Measurements from ENCODE around the gene TMEM86B.
"Not testable (repeated sequence)": the region's sequence is repeated elsewhere in the genome, so short reads cannot be mapped to it uniquely, and the experiment has no call there.

TMEM86B gene

DNA sequence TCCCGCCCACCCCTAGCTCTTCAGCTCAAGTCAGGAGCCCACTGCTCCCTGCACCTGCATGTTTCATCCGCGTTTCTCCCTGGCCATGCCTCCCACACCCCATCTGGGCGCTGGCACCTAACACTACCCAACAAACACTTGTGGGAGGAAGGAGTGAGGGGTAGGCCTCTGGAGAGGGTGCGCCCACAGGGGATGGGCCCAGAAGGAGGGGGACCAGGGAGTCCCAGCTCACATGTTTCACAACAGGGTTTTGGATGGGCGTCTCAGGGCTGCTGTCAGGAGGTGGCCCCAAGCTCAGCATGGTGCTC is 12.1 kb upstream of the TMEM86B start:
- DNase-seq, result no peak

DNA sequence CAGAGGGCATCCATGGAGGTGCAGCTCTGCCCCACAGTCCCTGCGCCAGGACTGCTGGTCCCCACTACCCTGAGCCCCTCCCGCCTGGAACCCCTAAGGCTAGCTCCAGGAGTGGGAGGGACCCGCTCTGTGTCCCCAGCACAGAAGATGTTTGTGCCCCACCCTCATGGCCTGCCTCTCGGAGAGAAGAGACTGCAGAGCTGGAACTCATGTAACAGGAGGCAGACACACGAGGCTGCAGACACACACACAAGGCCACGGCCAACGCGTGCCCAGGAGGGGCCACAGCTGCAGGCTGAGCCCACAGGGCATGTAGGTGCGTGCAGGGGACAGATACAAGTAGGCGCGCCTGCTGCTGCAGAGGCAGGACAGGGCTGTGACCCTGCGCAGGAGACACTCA is 10.4 kb upstream of the TMEM86B start:
- DNase-seq, result no peak

DNA sequence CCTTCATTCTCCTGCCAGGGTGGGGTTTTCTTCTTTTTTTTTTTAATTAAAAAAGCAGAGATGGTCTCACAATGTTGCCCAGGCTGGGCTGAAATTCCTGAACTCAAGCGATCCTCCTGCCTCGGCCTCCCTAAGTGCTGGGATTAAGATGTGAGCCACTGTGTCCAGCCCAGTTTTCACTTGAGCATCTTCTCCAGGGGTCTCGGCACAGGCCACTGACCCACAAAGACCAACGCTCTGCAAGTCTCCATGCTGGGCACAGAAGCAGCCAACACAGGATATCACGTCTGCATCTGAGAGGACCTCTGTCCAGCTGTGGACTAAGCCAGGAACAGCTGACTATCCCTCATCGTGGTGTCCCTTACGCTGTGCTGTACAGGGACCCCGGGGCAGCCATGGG is 9.5 kb upstream of the TMEM86B start:
- no peak for DNase-seq

GRCh38 chr19:55232986-55233385 is 4.4 kb upstream of the TMEM86B start:
- DNase-seq, result no peak

GRCh38 chr19:55232286-55232602 is 3.7 kb upstream of the TMEM86B start:
- DNase-seq, result no peak

DNA sequence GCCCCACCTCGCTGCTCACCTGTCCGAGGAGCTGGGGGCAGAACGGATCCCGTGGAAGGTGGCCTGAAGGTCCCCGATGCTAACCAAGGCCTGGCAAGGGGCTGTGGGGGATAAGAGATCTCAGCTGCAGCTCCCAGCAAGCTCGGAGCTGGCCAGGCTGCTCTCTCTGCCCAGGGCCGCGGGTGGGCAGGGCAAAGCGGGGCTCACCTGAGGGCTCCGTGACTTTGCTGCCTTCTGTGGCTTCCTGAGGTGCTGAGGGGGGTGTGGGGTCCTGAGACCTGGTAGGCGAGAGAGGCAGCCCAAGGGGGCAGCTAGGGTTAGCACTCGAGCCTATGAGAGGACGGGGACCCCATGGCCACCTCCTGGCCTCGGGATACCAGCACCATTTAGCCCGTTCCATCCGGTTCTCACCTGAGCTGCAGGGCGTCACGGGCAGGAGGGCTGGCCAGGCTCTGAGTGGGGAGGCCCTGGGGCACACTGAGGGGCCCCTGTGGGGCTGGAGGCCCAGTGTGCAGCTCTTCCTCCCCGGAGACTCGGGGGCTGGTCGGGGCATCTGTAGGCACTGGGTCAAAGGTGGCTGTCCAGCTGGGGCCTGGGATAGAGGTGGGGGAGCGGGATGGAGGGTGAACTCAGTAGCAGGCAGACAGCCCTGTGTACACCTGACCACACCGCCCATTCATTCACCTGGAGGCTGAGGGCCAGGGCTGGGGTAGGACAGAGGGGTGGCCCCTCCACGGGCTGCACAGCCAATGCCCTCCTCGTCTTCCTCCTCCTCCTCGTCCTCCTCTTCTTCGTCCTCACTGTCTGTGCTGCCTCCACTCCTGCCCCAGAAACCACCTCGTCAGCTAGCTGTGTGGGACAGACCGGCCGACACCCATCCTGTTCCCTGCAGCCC is 3.1 kb upstream of the TMEM86B start:
- no peak for DNase-seq

DNA sequence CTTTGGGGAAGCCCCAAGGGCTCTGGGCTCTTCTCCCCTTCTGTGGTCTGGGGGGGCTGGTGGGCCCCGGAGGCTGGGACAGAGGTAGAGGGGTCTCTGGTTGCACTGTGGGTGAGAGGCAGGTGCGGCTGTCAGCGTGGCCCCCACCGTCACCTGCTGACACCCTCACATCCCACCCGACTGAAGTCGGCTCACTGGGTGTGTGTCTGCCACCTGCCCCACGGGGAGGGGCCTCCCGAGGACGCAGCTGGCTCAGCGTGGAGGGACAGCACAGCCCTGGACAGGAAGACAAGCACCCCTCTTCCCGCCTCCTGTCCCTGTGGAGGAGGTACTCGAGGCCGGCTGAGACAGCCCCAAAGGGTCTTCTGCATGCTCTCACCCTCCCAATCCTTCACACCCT is 2.2 kb upstream of the TMEM86B start:
- DNase-seq, result no peak

GRCh38 chr19:55230329-55230728 is 1.8 kb upstream of the TMEM86B start:
- no peak for DNase-seq

GRCh38 chr19:55229789-55230182 is 1.2 kb upstream of the TMEM86B start:
- DNase-seq, result no peak

DNA sequence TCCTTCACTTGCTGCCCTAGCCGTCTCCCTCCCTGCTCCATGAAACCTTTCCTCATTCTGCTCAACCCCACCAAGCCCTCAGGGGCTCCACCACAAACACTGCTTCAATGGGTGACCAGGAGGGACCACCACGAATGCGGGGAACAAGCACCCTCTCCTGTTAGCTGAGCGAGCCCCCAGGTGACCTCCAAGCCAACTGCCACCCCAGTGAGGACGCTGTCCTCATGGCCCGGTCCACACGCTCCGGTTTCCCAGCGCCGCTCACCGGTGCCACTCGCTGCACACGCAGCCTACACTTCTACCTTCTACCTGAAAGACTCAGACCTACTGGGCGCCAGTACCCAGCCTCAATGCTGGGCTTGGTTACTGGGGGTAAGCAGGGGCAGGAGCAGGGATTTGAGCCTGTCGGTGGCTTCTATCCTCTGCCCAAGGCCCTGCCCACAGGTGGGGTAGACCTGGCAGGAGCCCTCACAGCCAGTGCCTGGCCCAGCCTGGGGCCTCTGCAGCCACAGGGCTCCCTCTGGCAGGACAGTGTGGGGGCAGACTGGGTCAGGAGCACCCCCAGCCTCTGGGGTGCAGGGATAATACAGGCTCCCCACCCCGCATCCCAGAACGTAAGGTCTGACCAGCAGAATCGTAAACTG is 704 bp upstream of the TMEM86B start:
- no peak for DNase-seq

DNA sequence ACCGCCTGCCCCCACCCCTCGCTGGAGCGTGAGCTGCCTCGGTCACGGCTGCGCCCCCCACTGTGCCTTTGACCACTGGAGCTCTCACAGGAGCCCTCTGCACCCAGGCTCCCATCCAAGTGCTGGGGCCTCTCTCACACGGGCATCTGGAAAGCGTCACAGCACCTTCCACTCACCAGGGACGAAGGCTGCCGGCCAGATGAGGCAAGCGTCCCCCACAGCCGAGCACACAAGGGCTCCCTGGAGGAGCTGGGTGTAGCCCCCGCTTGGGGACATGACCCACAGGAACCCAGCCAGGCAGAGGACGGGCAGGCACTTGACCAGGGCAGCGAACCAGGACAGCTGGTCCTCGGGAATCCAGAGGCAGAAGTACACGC is 560 bp downstream of the TMEM86B start:
- DNase-seq, result no peak

- DNase-seq, result no peak
These were observed 1.1 kb downstream of the TMEM86B start for GRCh38 chr19:55227241-55228014.

GRCh38 chr19:55226788-55227187 is 1.8 kb downstream of the TMEM86B start:
- DNase-seq, result no peak

- DNase-seq, result no peak
These were observed 2.3 kb downstream of the TMEM86B start for GRCh38 chr19:55226273-55226672.

- DNase-seq, result no peak
These were observed 3.1 kb downstream of the TMEM86B start for GRCh38 chr19:55225415-55225958.

DNA sequence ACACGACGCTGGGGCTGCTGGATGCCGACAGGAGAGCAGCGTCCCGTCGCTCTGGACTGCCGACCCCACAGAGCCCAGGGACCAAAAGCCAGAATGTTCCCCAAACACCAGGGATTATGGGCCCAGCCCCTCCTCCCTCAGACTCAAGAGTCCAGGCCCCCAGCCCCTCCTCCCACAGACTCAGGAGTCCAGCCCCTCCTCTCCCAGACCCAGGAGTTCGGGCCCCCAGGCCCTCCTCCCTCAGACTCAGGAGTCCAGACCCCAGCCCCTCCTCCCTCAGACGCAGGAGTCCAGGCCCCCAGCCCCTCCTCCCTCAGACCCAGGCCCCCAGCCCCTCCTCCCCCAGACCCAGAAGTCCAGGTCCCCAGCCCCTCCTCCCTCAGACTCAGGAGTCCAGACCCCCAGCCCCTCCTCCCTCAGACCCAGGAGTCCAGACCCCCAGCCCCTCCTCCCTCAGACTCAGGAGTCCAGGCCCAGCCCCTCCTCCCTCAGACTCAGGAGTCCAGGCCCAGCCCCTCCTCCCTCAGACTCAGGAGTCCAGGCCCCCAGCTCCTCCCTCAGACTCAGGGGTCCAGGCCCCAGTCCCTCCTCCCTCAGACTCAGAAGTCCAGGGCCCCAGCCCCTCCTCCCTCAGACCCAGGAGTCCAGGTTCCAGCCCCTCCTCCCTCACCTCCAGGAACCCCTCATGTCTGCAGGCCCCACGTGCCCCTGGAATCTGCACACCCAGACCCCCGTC is 3.7 kb downstream of the TMEM86B start:
- not testable (repeated sequence) for DNase-seq

DNA sequence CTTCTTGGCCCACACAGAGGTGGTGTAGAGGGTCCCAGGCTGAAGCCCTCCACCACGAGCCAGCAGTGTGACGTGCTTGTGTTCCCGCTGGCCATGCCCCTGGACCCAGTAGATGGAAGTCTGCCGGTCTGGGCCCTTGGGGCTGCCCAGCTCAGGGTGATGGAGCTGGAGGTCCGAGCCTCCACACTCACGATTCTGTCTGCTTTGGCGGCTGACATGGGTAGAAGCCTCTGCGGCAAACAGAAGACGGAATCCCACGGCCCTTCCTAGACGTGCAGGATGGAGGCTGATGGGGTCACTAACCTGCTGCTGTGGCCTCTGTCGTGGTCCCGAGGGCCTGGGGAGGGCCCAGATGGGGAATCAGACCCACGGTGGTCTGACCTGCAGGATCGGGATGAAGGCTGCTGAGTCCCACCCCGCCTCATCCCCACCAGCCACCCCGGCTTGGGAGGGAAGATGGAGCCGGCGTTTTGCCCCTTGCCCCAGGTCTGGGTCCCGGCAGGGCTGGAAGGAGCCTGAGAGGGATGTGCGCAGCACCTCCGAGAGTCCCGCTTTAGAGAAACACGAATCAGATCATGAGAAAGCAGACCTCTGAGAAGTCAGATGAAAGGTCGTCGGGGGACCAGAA is 4.4 kb downstream of the TMEM86B start:
- no peak for DNase-seq

- DNase-seq, result no peak
These were observed 5.1 kb downstream of the TMEM86B start for GRCh38 chr19:55223291-55224037.

DNA sequence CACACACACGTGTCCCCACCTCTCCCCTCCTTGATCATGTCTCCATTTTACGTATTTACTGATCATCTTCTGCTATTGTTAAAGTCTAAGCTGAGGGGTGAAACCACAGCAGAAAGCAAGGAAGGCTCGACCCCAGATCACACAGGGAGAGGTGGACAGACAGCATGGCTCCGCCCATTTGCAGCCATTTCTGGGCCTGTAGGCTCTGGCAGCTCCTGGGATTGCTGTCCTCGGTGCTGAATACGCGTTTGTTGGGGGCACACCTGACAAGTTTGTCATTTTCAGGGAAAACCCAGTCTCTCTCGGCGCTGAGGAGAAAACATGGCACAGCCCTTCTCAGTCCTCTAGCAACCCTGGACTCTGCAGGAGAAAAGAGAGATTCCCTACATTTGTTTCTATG is 8.0 kb downstream of the TMEM86B start:
- DNase-seq, result no peak

DNA sequence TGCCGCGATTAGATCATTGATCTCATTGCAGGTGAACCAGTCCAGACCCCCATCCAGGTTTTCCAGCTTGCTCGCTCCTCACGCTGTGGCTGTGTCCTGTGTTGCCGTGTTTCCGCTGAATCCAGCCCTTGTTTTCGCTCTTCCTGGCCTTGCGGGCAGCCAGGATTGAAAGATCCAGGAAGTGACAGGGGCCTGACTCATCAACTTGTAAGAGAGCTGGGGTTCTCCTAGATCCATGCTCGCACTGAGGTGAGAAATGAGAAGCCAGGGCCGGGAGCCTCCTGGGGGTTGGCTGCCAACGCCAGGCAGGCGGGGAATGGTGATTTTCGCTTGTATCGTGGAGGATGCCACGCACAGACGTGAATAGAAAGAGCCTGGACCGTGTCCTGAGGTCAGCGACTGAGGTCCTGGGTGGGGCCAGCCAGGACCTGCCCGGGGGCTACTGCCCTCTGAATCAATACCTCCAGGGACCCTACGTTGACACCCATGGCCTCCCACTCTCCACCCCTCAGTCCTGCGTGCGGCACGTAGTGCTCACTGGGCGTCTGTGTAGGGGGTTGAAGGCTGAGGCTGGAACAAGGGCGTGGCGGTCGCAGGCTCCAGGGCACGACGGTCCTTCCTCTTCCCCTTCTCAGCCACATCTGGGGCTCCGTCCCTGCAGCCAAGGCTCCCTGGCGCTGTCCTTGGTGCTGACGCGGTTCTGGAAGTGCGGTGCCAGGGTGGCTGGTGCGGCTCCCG is 11.9 kb downstream of the TMEM86B start:
- peak; percentile 98 for DNase-seq

DNA sequence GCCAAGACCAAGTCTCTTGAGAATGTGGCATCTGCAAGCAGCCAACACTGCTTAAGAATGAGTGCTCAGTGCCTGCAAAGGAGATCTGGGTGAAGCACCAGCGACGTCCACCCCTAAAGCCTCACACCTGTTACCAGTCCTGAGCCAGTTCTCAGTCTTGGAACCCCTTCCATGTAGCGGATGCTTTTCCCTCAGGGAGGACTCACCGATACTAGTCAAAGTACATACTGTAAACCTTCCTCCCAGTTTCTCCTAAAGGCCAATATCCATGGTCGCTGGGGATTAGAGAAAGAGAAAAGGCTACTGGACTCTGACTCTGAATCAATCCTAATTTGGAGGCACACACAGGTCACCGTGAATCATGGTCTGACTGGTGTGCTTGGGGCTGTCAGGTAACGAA is 15.0 kb downstream of the TMEM86B start:
- no peak for DNase-seq
